ENCODE measurements around the gene STX3.
"Not testable (repeated sequence)": the region's sequence is repeated elsewhere in the genome, so short reads cannot be mapped to it uniquely, and the experiment has no call there.

Gene STX3

GRCh38 chr11:59848439-59848838 is 93.3 kb downstream of the STX3 start:
- not testable (repeated sequence) for H3K9me3 ChIP-seq (ENCODE audit: control insufficient read depth, insufficient read depth, low read length); H3K4me1 ChIP-seq (ENCODE audit: control insufficient read depth, insufficient read depth, low read length); H3K27me3 ChIP-seq (ENCODE audit: control insufficient read depth, insufficient read depth, low read length); H3K36me3 ChIP-seq (ENCODE audit: control insufficient read depth, insufficient read depth, low read length); H3K4me3 ChIP-seq (ENCODE audit: low read depth, low read length); H3K9ac ChIP-seq (ENCODE audit: low read depth, low read length)

GRCh38 chr11:59849129-59849528 is 94.0 kb downstream of the STX3 start:
- Histone ChIP-seq H3K4me3 (ENCODE audit: low read depth, low read length) (no peak overlapping the region), H3K4me1 (ENCODE audit: control insufficient read depth, insufficient read depth, low read length) (peaks cover 5% of the 10 kb centered on the region), H3K36me3 (ENCODE audit: control insufficient read depth, insufficient read depth, low read length) (no peaks in the 10 kb centered on the region), H3K9me3 (ENCODE audit: control insufficient read depth, insufficient read depth, low read length) (no peaks in the 10 kb centered on the region), H3K27me3 (ENCODE audit: control insufficient read depth, insufficient read depth, low read length) (no peaks in the 10 kb centered on the region), H3K9ac (ENCODE audit: low read depth, low read length) (no peak overlapping the region)

GRCh38 chr11:59849551-59849950 is 94.4 kb downstream of the STX3 start:
- not testable (repeated sequence) for H3K27me3 ChIP-seq (ENCODE audit: control insufficient read depth, insufficient read depth, low read length); H3K4me1 ChIP-seq (ENCODE audit: control insufficient read depth, insufficient read depth, low read length)

GRCh38 chr11:59851416-59851815 is 96.2 kb downstream of the STX3 start:
- not testable (repeated sequence) for H3K27me3 ChIP-seq (ENCODE audit: control insufficient read depth, insufficient read depth, low read length); H3K9me3 ChIP-seq (ENCODE audit: control insufficient read depth, insufficient read depth, low read length); H3K4me1 ChIP-seq (ENCODE audit: control insufficient read depth, insufficient read depth, low read length); H3K4me3 ChIP-seq (ENCODE audit: low read depth, low read length); H3K36me3 ChIP-seq (ENCODE audit: control insufficient read depth, insufficient read depth, low read length); H3K9ac ChIP-seq (ENCODE audit: low read depth, low read length)

More at GRCh38 chr11:59849551-59849950, 94.4 kb downstream of the STX3 start:
- not testable (repeated sequence) for H3K9me3 ChIP-seq (ENCODE audit: control insufficient read depth, insufficient read depth, low read length); H3K9ac ChIP-seq (ENCODE audit: low read depth, low read length); H3K4me3 ChIP-seq (ENCODE audit: low read depth, low read length); H3K36me3 ChIP-seq (ENCODE audit: control insufficient read depth, insufficient read depth, low read length)

GRCh38 chr11:59854871-59855270 is 99.7 kb downstream of the STX3 start:
- Histone ChIP-seq H3K27me3 (ENCODE audit: control insufficient read depth, insufficient read depth, low read length) (no peaks in the 10 kb centered on the region), H3K4me1 (ENCODE audit: control insufficient read depth, insufficient read depth, low read length) (peaks cover 3% of the 10 kb centered on the region), H3K9me3 (ENCODE audit: control insufficient read depth, insufficient read depth, low read length) (no peaks in the 10 kb centered on the region), H3K9ac (ENCODE audit: low read depth, low read length) (no peak overlapping the region), H3K4me3 (ENCODE audit: low read depth, low read length) (no peak overlapping the region), H3K36me3 (ENCODE audit: control insufficient read depth, insufficient read depth, low read length) (no peaks in the 10 kb centered on the region)

Measured in iPS-15b (cell line).